Activated T-cell treated with anti-CD3 and anti-CD28 coated beads, Interleukin-2, amount 50 U/mL, for 24 hours (primary cell): ENCODE results near the gene FCER2.
A peak's percentile ranks its signal among the peaks of the same experiment; 100 is the strongest.
"Not testable (repeated sequence)": the region's sequence is repeated elsewhere in the genome, so short reads cannot be mapped to it uniquely, and the experiment has no call there.

ENCODE experiments used
- DNase-seq: peaks from one replicate; pipeline ENCODE4 v3.0.0-alpha.2; 2020
- H3K27ac Mint-ChIP-seq: 2 replicates; pipeline ENCODE4 v1.8.0; 2020; ENCODE audit warnings: mild to moderate bottlenecking, mixed read lengths
- H3K27me3 Mint-ChIP-seq: 2 replicates; pipeline ENCODE4 v1.8.0; 2020; ENCODE audit warnings: mixed read lengths
- H3K36me3 Mint-ChIP-seq: 2 replicates; pipeline ENCODE4 v1.8.0; 2020; ENCODE audit warnings: low read depth, mixed read lengths
- H3K4me1 Mint-ChIP-seq: 2 replicates; pipeline ENCODE4 v1.8.0; 2020; ENCODE audit warnings: low read depth, mixed read lengths
- H3K4me3 Mint-ChIP-seq: 2 replicates; pipeline ENCODE4 v1.8.0; 2020; ENCODE audit warnings: mild to moderate bottlenecking, moderate library complexity, mixed read lengths
- H3K9me3 Mint-ChIP-seq: 2 replicates; pipeline ENCODE4 v1.8.0; 2020; ENCODE audit warnings: mixed read lengths

Gene FCER2

GRCh38 chr19:7701654-7702457 lies at the start of gene FCER2:
Gene FCER2, minus strand, starts transcription at chr19:7702131. Its CDS starts 2,371 bp downstream, at chr19:7699760.
- no peak for DNase-seq
- H3K27me3 Mint-ChIP-seq, result peaks cover 31% of the 10 kb centered on the region
- peaks cover 57% of the 10 kb centered on the region for H3K4me1 Mint-ChIP-seq
- H3K36me3 Mint-ChIP-seq, result no peaks in the 10 kb centered on the region
- no peak within 1 kb of the TSS for H3K27ac Mint-ChIP-seq
- H3K9me3 Mint-ChIP-seq, result no peaks in the 10 kb centered on the region
- H3K4me3 Mint-ChIP-seq, result no peak within 1 kb of the TSS

DNA sequence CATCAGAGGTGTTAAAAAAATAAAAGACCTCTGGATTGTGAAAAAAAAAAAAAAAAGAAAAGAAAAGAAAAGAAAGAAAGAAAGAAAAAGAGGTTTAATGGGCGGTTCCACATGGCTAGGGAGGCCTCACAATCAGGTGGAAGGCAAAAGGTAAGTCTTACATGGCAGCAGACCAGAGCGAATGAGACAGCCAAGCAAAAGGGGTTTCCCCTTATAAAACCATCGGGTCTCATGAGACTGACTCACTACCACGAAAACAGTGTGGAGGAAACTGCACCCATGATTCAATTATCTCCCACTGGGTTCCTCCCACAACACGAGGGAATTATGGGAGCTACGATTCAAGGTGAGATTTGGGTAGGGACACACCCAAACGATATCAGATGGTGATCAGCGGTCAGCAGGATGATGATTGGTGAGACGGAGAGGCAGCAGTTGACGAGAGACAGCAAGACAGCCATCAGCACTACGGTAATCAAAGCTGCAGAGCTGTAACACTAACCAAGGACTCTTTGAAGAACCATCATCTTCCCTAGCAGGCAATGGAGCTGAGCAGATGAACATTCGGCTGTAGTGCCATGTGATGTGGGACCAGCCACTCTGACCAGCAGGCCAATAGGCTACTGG lies 49.3 kb upstream of the FCER2 start:
- peak; percentile 65 for DNase-seq
- Mint-ChIP-seq H3K36me3 (peaks cover 4% of the 10 kb centered on the region), H3K27ac (peak overlapping the region; percentile 78), H3K4me1 (peaks cover 35% of the 10 kb centered on the region), H3K4me3 (no peak overlapping the region), H3K9me3 (peaks cover 45% of the 10 kb centered on the region), H3K27me3 (peaks cover 41% of the 10 kb centered on the region)

DNA sequence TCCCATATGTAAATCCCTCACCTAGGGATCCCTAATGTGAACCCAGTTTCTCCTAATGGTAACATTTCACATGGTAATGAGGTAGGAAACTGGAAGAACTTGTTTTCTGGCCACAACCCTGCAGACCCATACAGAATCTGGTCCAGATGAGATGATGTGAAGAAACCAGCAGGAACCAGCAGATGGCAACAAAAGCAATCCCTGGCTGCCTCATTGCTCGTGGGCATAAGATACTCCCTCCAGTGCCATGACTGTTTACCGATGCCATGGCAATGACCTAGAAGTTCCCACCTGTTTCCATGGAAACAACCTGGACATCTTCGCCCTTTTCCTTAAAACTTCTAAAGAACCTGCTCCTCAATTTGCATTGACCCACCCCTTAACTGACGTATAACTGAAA lies 46.8 kb upstream of the FCER2 start:
- peak; percentile 28 for DNase-seq
- Mint-ChIP-seq H3K36me3 (no peaks in the 10 kb centered on the region), H3K4me1 (peaks cover 32% of the 10 kb centered on the region), H3K9me3 (peaks cover 22% of the 10 kb centered on the region), H3K27me3 (peaks cover 37% of the 10 kb centered on the region), H3K27ac (no peak overlapping the region), H3K4me3 (no peak overlapping the region)

DNA sequence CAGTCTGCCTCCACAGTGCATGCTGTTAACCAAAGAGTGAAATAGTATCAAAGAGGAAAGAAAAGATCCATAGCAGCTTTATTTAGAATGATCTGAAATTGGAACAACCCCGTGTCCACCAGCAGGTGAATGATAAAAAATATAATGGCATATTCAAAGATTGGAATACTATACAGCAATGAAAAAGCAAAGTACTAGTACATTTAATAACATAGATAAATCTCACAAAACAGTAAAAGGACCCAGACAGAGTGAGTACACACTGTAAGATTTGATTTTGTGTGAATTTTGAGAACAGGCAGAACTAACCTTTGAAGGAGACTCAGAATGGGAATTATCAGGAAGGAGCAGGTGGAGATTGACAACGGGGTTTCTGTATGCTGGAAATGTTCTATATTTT lies 46.2 kb upstream of the FCER2 start:
- Mint-ChIP-seq H3K9me3 (peaks cover 18% of the 10 kb centered on the region), H3K27ac (no peak overlapping the region), H3K4me3 (no peak overlapping the region), H3K36me3 (no peaks in the 10 kb centered on the region), H3K27me3 (peaks cover 41% of the 10 kb centered on the region), H3K4me1 (peaks cover 34% of the 10 kb centered on the region)
- DNase-seq, result no peak

- Mint-ChIP-seq H3K27ac (no peak within 1 kb of the TSS), H3K4me3 (no peak within 1 kb of the TSS), H3K9me3 (peaks cover 14% of the 10 kb centered on the region), H3K27me3 (peaks cover 48% of the 10 kb centered on the region), H3K4me1 (peaks cover 30% of the 10 kb centered on the region), H3K36me3 (no peaks in the 10 kb centered on the region)
- DNase-seq, result peak; percentile 28
These were observed 45.3 kb upstream of the FCER2 start, which contains the start of gene CD209 for GRCh38 chr19:7746903-7747884. Gene CD209, minus strand, starts transcription at chr19:7747534. Its CDS starts 23 bp downstream, at chr19:7747511.

DNA sequence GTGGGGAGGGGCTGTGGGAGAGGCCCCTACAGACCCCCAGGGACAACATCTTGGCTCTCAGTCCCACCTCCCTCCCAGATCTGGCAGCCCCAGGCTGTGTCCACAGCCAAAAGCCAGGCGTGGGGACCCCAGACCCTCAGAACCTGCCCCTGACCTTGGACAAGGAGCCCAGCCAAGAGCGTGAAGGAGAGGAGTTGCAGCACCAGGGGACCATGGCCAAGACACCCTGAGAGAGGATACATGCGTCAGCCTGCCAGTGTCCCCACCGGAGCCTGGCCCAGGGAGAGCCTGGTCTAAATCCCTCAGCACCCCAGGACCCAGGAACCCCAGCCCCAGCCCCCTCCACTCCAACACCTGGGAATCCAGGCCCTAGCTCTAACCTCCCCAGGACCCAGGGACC lies 44.4 kb upstream of the FCER2 start:
- Mint-ChIP-seq H3K9me3 (peaks cover 11% of the 10 kb centered on the region), H3K4me1 (peaks cover 27% of the 10 kb centered on the region), H3K27me3 (peaks cover 54% of the 10 kb centered on the region)
- DNase-seq, result peak; percentile 22
- H3K36me3 Mint-ChIP-seq, H3K27ac Mint-ChIP-seq, H3K4me3 Mint-ChIP-seq: not testable (repeated sequence)

DNA sequence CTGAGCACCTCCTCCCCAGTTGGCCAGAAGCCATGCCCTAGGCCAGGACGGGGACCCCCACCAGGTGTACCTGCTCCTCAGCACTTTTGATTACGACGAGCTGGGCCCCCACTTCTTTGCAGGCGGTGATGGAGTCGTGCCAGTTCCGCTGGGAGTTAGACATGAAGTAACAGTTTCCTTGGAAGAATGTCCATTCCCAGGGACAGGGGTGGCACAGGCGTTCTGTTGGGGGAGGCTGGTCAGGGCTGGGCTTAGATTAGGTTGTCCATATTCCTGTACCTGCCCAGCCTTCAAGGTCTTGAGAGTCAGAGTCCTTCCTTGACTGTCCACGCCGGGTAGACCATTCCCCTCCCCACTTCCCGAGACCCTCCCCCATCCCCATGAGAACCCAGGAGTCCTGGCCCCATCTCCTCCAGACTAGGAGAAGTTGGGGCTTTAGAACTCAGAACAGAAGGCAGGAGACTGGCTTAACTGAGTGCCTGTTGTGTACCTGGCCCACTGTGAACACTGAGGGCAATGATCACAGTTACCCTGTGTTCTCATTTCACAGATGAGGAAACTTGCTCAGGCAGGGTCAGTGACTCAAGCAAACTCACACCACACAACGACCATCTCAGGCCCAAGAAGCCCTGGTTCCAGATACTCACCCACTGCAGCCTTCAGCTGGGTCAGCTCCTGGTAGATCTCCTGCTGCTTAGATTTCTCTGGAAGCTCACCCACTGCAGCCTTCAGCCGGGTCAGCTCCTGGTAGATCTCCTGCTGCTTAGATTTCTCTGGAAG lies 43.1 kb upstream of the FCER2 start:
- H3K4me1 Mint-ChIP-seq, result peaks cover 15% of the 10 kb centered on the region
- peak; percentile 28 for DNase-seq
- peaks cover 62% of the 10 kb centered on the region for H3K27me3 Mint-ChIP-seq
- no peak overlapping the region for H3K27ac Mint-ChIP-seq
- peaks cover 5% of the 10 kb centered on the region for H3K9me3 Mint-ChIP-seq
- H3K36me3 Mint-ChIP-seq, result no peaks in the 10 kb centered on the region
- no peak overlapping the region for H3K4me3 Mint-ChIP-seq

DNA sequence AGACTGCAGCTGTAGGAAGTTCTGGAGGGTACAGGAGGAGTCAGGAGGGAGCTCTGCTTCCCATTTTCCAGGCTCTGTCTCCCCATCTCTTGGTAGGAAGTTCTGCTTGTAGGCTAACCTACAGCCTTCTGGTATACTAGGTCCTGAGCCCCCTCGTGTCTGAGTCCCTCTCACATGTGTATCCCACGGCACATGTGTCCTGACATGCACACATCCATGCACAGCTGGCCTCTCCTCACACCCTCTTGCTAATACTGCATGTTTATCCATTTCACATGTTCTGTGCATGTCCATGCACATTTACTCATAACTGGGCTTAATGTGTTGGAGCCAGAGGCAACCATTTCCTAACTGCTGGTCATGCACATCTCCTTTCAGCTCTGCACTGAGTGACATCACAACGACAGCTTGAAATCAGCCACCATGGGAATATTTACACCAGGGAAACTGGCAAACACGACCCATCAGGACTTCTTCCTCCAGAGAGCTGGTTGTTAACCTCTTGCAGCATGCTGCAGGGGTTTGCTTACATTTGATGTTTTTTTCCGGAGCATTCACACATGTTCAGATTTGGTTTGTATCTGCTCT lies 42.4 kb upstream of the FCER2 start:
- peaks cover 4% of the 10 kb centered on the region for H3K9me3 Mint-ChIP-seq
- peaks cover 69% of the 10 kb centered on the region for H3K27me3 Mint-ChIP-seq
- peak; percentile 30 for DNase-seq
- H3K36me3 Mint-ChIP-seq, result no peaks in the 10 kb centered on the region
- H3K27ac Mint-ChIP-seq, result no peak overlapping the region
- peaks cover 14% of the 10 kb centered on the region for H3K4me1 Mint-ChIP-seq
- H3K4me3 Mint-ChIP-seq, result no peak overlapping the region

DNA sequence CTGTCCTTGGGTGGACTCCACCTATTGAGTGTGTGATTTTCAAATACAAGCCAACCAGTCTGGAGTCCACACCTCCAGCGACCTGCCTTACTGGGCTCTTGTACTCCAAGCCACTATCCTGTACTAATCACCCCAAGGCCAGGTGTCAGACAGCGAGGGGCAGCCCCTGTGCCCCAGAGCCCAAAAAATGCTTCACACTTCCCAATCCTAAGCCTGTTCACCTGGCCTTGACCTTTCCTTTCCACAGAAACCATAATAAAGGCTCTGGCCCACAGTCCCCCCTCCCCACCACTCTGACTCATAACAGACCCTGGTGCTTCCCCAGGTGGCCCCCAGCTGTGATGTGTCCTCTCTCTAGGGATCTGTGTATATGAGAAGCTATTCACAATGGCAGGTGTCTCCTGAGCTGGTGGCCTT lies 41.5 kb upstream of the FCER2 start:
- Mint-ChIP-seq H3K4me3 (no peak overlapping the region), H3K36me3 (no peaks in the 10 kb centered on the region), H3K27me3 (peaks cover 71% of the 10 kb centered on the region), H3K4me1 (peaks cover 14% of the 10 kb centered on the region), H3K27ac (no peak overlapping the region), H3K9me3 (peaks cover 4% of the 10 kb centered on the region)
- DNase-seq, result peak; percentile 64

GRCh38 chr19:7742991-7743390 lies 41.1 kb upstream of the FCER2 start:
- no peak for DNase-seq
- Mint-ChIP-seq H3K36me3 (no peaks in the 10 kb centered on the region), H3K27ac (no peak overlapping the region), H3K27me3 (peaks cover 70% of the 10 kb centered on the region), H3K4me3 (no peak overlapping the region), H3K4me1 (peaks cover 16% of the 10 kb centered on the region), H3K9me3 (peaks cover 1% of the 10 kb centered on the region)

GRCh38 chr19:7742575-7742974 lies 40.6 kb upstream of the FCER2 start:
- Mint-ChIP-seq H3K4me1 (peaks cover 19% of the 10 kb centered on the region), H3K9me3 (no peaks in the 10 kb centered on the region)

GRCh38 chr19:7740682-7741054 lies 38.7 kb upstream of the FCER2 start:
- no peak for DNase-seq
- Mint-ChIP-seq H3K27me3 (peaks cover 68% of the 10 kb centered on the region), H3K36me3 (no peaks in the 10 kb centered on the region), H3K27ac (no peak overlapping the region), H3K4me1 (peaks cover 22% of the 10 kb centered on the region), H3K9me3 (no peaks in the 10 kb centered on the region), H3K4me3 (no peak overlapping the region)

More at GRCh38 chr19:7742575-7742974, 40.6 kb upstream of the FCER2 start:
- no peak overlapping the region for H3K4me3 Mint-ChIP-seq
- H3K27me3 Mint-ChIP-seq, result peaks cover 67% of the 10 kb centered on the region
- peak; percentile 15 for DNase-seq
- no peaks in the 10 kb centered on the region for H3K36me3 Mint-ChIP-seq
- no peak overlapping the region for H3K27ac Mint-ChIP-seq

- no peaks in the 10 kb centered on the region for H3K36me3 Mint-ChIP-seq
- DNase-seq, result peak; percentile 11
- H3K4me1 Mint-ChIP-seq, result peaks cover 22% of the 10 kb centered on the region
- H3K9me3 Mint-ChIP-seq, result no peaks in the 10 kb centered on the region
- peaks cover 69% of the 10 kb centered on the region for H3K27me3 Mint-ChIP-seq
- H3K4me3 Mint-ChIP-seq, result no peak overlapping the region
- no peak overlapping the region for H3K27ac Mint-ChIP-seq
These were observed 38.1 kb upstream of the FCER2 start for GRCh38 chr19:7739801-7740681.
